Stimulated activated CD4-positive, alpha-beta T cell treated with anti-CD3 and anti-CD28 coated beads, Interleukin-12 subunit alpha, Interleukin-12 subunit beta, amount 100 ng/mL, for 24 hours (primary cell): ENCODE results near the gene LTBP1.
"Not testable (repeated sequence)": the region's sequence is repeated elsewhere in the genome, so short reads cannot be mapped to it uniquely, and the experiment has no call there.

Source experiments
- DNase-seq, 2 experiments: peaks; one replicate each; pipeline ENCODE4 v3.0.0-alpha.2; 2020; ENCODE audit warnings: low read depth in 2 of 2

LTBP1 gene

DNA sequence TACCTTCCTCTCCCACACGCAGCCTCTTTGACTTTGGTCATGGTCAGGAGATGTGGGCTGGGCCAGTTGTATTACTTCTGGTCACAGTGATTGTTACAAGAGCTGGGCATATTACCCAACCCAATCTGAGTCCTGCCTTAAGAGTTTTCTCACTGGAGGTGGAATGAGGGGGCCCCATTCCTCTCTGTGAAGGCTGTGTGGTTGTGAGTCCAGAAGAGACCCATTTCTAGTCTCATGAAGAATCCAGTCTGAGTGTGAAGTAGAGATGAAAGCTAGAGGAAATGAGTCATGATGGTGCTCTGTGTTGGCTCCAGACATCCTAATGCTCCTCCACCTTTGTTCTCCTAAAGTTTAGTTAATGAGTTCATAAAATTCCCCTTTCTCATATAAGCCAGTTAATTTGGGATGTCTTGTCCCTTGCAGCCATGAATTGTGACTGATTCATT, 478.9 kb downstream of the LTBP1 start:
- no peak for DNase-seq

DNA sequence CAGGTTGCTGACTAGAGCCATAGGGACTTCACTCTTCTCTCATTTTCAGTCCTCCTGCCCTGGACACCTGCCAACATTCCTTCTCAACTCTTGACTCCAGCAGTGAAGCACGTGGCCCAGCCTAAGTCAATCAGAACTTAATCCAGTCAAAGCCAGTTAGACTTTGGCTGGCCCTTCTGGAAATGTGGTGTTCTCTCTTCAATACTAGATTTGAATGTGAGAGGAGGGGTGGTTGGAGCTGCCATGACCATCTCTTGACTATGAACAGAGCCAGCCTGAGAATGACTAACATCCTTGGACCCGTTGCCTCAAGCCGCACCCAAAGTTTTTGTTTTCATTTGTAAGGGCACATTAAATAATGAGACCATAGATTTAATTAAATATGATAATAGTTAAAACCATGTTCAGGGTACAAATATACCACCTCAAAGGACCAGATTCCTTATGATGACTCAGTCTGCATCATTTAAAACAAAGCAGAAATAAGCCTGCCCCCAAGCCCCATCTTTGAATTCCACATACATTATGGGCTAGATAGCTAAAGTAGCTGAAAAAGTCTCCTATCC, 480.0 kb downstream of the LTBP1 start:
- DNase-seq = no peak

DNA sequence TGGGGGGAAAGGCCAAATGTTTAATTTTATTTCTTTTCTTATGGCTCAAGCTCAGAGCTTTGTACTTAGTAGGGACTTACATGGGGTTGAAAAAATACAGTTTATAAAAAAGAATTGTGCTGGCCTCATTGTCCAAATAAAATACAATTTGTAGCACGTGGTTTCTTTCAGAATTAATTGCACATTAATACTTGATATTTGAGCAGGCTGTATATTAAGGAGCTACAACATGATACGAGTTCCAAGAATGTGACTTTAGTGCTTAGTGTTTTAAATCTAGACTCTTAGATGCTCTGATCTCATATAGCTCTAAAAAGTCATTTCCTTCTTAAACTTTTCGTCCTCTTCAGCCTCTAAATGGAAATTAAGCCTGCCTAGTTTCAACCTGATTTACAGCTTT, 483.3 kb downstream of the LTBP1 start:
- no peak for DNase-seq

DNA sequence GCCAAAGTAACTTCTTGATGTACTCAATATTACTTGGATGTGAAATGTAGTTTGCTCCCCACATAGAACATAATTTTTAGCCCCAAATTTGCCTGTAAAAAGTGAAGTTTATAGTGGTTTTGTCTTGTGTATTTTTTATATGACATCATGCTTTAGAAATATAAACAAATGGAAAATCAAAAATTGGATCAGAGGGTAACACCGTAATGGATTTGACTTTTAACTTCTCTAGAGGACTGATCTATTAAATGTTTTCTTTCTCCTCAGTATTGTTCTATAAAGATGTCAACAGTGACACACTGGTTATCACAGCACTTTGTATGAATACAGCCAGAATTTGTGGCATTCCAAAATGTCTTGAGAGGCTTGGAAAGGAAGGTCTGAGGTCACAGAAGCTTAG, 484.1 kb downstream of the LTBP1 start:
- DNase-seq = no peak

DNA sequence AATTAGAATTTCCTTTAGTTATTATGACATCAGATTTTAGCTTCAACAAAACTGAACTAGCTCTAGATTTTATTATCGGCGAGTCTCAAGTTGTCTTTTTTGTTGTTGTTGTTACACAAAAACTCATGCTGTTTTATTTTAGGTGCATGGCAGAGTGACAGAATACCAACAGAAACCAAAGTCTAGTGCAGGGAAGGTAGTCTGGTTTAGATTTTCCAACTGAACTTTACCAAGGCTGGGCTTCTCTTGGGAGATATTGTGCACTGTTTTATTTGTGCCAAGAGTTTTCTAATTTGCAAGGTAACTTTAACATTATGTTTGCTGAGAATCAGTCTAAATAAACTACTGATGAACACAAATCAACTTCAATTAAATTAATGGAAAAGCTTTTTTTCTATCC, 486.1 kb downstream of the LTBP1 start:
- DNase-seq = no peak

DNA sequence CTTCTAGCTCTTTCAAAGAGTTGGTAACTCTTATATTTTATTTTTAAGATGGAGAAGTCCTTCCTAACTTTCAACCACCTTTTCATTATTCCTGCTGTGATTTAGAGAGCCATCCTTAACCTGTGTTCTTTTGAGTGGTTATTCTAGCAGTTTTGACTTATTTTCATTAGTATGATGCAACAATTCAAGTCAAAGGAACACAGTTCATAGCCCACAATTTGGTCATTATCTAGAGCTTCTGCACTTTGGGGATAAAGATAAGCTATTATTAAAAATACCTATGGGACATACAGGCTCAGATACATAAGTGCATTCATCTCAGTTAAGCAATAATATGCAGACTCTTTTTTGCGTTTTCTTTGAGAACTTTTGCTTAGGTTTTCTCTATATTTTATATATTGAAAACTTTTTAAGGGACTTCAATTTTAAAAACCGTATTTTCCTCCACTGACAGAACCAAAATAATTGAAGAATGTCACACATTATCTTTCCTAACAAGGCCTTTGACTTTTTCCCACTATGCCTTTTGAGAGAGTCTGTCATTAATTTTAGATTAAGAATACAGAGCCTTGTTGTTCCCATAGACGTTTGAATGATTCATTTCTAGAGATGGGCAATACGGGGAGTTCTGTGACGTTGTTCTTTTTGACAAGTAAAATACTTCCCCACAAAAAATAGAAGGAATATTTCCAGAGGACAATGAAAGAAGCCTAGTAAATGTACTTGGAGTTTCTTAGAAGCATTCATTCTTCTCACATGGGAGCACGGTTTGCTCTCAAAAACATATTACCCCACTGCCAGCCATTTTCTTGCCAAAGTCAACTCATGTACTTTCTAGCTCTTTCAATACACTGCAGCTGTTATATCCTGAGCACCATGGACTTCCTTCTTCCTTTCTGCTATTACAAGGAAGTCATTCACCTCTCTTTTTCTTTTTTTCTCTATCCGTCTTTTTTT, 486.8 kb downstream of the LTBP1 start:
- DNase-seq = no peak

DNA sequence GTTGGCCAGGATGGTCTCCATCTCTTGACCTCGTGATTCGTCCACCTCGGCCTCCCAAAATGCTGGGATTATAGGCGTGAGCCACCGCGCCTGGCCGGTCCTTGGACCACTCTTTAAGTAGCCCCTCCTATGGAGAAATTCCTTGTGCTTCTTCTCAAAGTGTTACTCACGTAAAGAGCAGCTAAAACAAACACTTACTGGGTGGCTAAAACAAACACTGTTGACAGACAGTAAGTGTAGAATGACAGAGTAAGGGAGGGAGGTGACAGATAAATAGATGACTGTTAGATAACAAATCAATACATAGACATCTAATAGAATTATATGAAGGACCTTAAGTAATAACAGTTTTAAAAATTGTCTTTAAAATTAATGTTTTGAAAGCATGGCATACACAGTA, 488.8 kb downstream of the LTBP1 start:
- DNase-seq = no peak

DNA sequence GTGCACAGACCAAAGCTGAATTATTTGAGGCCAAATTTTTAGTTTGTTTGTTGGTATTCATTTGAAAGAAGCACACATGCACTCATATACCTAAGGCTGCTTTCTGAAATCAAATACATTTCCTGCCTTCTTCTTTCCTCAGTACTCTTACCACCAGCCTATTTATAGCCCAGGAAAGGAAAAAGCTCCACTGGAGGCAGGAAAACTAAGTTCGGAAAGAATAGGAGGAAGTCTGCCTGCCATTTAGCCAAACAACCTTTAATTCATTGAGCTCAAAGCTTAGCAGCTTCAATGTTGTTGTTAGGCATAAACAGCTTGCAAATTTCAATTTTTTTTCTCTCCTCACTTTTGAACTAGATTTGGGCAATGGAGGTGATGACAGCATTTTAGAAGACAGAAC, 489.3 kb downstream of the LTBP1 start:
- no peak for DNase-seq

DNA sequence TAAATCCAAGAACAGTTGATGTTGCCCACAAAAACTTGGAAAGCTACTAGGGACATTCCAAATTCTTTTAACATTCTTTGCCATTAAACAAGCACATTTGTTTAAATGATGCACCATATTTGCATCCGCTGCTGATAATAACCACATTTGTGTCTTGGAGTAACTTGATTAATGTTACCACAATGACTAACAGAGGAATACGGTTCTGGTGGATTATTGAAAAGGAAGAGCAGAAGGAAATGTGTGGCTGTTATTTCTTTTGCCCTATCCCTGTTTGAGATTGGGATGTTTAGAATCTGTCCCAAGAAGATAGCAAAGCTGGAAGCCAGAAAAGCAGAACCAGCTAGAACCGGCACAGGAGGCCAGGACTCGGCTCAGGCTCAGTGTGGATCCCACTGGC, 490.5 kb downstream of the LTBP1 start:
- no peak for DNase-seq

DNA sequence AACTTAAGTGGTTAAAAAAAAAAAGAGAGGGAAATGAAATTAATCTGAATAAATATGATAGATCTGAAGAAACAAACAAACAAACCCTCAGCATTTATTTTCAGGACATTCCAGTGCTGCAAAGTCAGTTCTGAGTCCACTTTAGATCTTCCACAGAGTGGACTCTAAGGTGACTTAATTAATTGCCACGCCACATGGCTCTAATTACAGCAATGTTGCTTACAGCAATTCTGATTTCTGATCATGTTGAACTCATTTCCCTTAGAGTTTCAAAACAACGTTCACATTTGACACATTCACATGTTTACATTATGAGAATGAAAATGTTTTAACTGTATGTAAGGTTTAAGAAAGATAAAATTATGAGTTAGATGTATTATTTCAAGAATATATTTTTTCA, 491.1 kb downstream of the LTBP1 start:
- no peak for DNase-seq

DNA sequence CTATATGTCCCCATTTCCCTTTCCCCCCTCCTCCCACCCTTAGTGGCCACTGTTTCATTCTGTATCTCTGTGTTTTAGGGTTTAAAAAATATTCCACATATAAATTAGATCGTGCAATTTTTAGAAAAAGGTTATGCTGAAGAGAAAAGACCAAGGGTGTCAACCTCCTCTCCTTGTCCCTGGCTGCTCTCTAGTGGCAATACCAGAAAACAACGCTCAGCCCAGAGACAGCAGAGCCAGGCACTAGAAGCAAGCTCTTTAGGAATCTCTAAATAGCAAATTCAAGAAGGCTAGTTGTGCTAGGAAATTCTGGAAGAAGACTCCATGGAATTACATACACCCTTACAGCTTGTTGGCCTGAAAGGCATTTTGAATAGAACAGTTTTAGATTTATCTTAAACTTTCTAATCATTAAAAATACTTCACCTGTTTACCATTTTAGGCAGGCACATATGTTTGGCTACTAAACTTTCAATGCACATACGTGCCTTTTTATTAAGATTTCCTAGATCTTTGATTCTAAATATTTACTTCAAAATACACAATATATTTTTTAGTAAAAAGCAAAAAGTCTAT, 494.6 kb downstream of the LTBP1 start:
- no peak for DNase-seq

DNA sequence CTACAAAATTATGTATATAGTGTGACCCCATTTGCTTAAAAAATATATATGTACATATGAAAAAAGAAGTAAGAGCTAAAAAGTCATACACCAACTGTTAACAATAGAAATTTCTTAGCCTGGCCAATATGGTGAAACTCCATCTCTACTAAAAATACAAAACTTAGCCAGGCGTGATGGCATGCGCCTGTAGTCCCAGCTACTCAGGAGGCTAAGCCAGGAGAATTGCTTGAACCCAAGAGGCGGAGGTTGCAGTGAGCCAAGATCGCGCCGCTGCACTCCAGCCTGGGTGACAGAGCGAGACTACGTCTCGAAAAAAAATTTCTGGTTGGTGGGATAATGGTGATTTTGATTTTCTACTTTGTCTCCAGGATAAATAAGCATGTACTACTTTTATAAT, 495.3 kb downstream of the LTBP1 start:
- not testable (repeated sequence) for DNase-seq

DNA sequence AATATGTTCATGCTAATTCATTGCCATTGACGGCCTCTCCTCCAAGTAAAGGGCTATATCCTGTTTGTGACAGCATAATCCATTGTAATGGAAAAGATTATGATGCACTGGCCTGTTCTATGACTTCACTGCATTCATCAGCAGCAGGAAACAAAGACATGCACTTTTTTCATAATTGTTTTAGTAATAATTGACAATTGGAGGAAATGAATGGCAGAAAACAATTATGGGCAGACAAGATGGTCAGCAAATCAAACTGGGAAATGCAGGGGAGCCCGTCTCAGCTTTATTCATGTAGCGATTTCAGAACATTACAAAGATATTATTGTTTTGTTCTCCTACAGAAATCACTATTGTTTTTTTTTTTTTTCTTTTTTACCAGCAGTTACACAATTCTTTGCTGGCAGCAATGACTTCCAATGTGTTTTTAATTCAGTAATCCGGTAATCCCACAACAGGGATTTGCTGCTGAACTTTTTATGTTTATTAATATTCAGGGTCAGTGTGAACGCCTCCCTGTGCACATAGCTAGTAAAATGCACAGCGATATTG, 495.9 kb downstream of the LTBP1 start:
- DNase-seq = no peak

DNA sequence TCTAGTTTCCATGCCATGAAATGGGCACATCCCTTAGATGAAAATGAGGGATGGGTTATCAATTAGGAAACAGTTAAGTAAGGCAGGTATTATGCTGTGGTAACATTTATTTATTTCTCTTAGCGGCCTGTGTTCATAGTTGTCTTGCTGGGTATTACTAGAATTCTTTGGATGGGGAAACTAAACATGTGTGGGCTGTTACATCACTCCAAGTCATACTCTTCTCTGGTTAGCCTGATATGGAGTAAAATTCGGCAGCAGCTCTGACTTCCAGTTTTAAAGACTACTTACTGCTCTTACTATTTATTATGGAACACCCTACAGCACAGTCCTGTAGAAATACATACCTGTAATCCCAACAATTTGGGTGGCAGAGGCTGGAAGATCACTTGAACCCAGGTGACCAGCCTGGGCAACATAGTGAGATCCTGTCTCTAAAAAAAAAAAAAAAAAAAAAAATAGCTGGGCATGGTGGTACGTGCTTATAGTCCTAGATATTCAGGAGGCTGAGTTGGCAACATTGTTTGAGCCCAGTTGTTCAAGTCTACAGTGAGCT, 496.6 kb downstream of the LTBP1 start:
- no peak for DNase-seq

DNA sequence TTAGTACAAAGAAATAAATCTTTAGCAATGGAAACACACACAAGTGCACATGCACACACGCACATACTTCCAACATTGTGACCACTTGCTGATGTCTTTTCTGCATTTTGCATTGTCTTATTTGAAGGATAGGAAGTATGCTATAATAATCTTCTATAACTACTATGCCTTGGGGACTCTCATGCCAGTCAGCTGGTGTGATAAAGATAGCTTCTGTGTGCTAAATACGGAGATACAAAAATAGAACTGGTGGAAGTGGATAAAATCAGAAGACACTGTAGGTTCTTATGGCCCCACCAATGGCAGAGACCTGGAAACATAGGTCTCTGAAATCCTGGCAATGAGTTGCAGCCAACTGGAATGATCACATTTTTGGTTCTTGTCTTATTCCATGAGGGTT, 498.2 kb downstream of the LTBP1 start:
- no peak for DNase-seq

DNA sequence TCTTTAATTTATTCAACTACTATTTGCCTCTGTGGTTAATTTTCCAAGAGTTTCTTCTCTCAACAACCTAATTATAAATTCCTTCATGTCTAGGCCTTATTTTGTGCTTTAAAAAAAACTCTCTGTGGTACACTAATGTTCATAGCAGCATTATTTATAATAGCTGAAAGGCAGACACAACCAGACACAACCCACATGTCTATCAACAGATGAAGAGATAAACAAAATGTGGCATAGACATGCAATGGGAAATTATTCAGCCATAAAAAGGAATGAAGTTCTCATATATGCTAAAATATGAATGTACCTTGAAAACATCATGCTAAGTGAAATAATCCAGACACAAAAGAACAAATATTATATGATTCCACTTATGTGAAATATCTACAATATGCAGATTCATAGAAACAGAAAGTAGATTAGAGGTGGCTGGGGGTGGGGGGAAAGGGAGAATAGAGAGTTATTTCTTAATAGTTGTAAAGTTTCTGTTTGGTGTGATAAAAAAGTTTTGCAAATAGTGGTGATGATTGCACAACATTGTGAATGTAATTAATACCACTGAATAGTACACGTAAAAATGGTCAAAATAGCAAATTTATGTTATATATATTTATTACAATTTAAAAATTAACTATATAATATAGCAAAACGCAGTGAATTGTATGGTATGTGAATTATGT, 501.6 kb downstream of the LTBP1 start:
- DNase-seq = no peak
